Measurements from ENCODE around the gene ZNF438. TPM values are rescaled to one million over a fixed set of nuclear protein-coding genes. Genes with fewer than 3 reads are reported as not detected.

ZNF438 gene
- total RNA-seq, 4 donors from 2014 or later, result 7.7 to 11.2 (median 8.7) TPM

GRCh38 chr10:30978843-30979242, 52.8 kb downstream of the ZNF438 start:
- TF ChIP-seq POLR2A (IDR thresholded peaks at IDR 0.05) (no peak), CTCF (IDR thresholded peaks at IDR 0.05) (no peak)
- intact Hi-C loops (cut with DNase I; ENCODE audit: low total_unique reads), result no loop called here
- DNase-seq (ENCODE audit: low spot score in 2 of 2), result no peak
- no peak overlapping the region for H3K4me3 ChIP-seq (ENCODE audit: low read depth, poor library complexity, severe bottlenecking)
- WGBS, 2 donors, result 88 to 92% methylated on average over 2 of the region's 2 CpGs

GRCh38 chr10:30977385-30977784, 54.3 kb downstream of the ZNF438 start:
- 97% methylated on average over 8 of the region's 8 CpGs for WGBS, 2 donors
- intact Hi-C loops (cut with DNase I; ENCODE audit: low total_unique reads), result no loop called here
- no peak for TF ChIP-seq POLR2A (IDR thresholded peaks at IDR 0.05)
- TF ChIP-seq CTCF (IDR thresholded peaks at IDR 0.05), result no peak
- H3K4me3 ChIP-seq (ENCODE audit: low read depth, poor library complexity, severe bottlenecking), result no peak overlapping the region
- DNase-seq (ENCODE audit: low spot score in 2 of 2), result no peak

- WGBS, 2 donors, result 91 to 93% methylated on average over 1 of the region's 1 CpG
- no peak overlapping the region for H3K4me3 ChIP-seq (ENCODE audit: low read depth, poor library complexity, severe bottlenecking)
- TF ChIP-seq CTCF (IDR thresholded peaks at IDR 0.05) (no peak), POLR2A (IDR thresholded peaks at IDR 0.05) (no peak)
- intact Hi-C loops (cut with DNase I; ENCODE audit: low total_unique reads), result no loop called here
- DNase-seq (ENCODE audit: low spot score in 2 of 2), result no peak
Observed at GRCh38 chr10:30974773-30975415, 56.8 kb downstream of the ZNF438 start.

GRCh38 chr10:30974355-30974754, 57.3 kb downstream of the ZNF438 start:
- intact Hi-C loops (cut with DNase I; ENCODE audit: low total_unique reads), result no loop called here
- DNase-seq (ENCODE audit: low spot score in 2 of 2), result no peak
- no peak overlapping the region for H3K4me3 ChIP-seq (ENCODE audit: low read depth, poor library complexity, severe bottlenecking)
- TF ChIP-seq POLR2A (IDR thresholded peaks at IDR 0.05) (no peak), CTCF (IDR thresholded peaks at IDR 0.05) (no peak)
- WGBS, 2 donors, result 70 to 76% methylated on average over 5 of the region's 5 CpGs

GRCh38 chr10:30973737-30974136, 57.9 kb downstream of the ZNF438 start:
- no peak for DNase-seq (ENCODE audit: low spot score in 2 of 2)
- intact Hi-C loops (cut with DNase I; ENCODE audit: low total_unique reads), result no loop called here
- WGBS, 2 donors, result 64 to 73% methylated on average over 6 of the region's 6 CpGs
- no peak overlapping the region for H3K4me3 ChIP-seq (ENCODE audit: low read depth, poor library complexity, severe bottlenecking)
- TF ChIP-seq POLR2A (IDR thresholded peaks at IDR 0.05) (no peak), CTCF (IDR thresholded peaks at IDR 0.05) (no peak)

All from lower leg skin (tissue), 4 donors.